GM12878 (cell line): Measurements from ENCODE around the gene NPAS1.

Experiments
- HDAC2 ChIP-seq: fragments of 200-600 bp; sonication (generic); IDR thresholded peaks from 2 replicates; pipeline ENCODE4 v1.6.1; 2017
- JUNB ChIP-seq: IDR thresholded peaks from 2 replicates; pipeline ENCODE4 v1.6.1; 2016; ENCODE audit warnings: antibody characterized with exemption, mild to moderate bottlenecking
- ZZZ3 ChIP-seq: IDR thresholded peaks from 2 replicates; pipeline ENCODE4 v1.6.1; 2011; ENCODE audit warnings: low read depth; ENCODE audit not compliant: control insufficient read depth, insufficient read length
- TF ChIP-seq, protein P1 (sequence below), 3 experiments: IDR thresholded peaks in 2 of 3; conservative IDR thresholded peaks in 1 of 3; 2 replicates each; pipeline ENCODE4 v1.5.1; 2011; ENCODE audit warnings: low read depth in 3 of 3, low read length in 3 of 3, mild to moderate bottlenecking in 3 of 3, control low read depth in 2 of 3, moderate library complexity in 2 of 3, inconsistent platforms in 1 of 3, mixed read lengths in 1 of 3; ENCODE audit not compliant: control insufficient read depth in 2 of 3, insufficient read depth in 1 of 3; ENCODE audit errors: extremely low read depth in 1 of 3

DNA sequence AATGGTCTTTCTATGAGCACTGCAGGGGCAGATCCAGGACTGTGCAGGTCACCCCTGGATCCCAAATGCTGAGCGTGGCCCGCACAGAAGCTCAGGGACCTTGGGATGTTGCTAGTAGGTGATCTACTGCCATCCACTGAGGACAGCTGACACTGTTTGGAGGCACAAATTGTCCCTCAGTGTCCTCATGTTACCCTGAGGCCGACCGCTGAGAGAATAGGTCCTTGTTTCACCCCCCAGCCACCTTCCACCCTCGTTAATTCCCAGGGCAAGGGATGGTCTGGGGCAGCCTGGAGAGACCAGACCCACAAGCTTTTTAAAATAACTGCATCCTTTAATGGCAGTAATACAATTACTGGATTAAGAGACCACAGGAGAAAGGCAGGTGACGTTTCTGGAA lies 44.2 kb downstream of the NPAS1 start:
- TF ChIP-seq, protein P1, sequence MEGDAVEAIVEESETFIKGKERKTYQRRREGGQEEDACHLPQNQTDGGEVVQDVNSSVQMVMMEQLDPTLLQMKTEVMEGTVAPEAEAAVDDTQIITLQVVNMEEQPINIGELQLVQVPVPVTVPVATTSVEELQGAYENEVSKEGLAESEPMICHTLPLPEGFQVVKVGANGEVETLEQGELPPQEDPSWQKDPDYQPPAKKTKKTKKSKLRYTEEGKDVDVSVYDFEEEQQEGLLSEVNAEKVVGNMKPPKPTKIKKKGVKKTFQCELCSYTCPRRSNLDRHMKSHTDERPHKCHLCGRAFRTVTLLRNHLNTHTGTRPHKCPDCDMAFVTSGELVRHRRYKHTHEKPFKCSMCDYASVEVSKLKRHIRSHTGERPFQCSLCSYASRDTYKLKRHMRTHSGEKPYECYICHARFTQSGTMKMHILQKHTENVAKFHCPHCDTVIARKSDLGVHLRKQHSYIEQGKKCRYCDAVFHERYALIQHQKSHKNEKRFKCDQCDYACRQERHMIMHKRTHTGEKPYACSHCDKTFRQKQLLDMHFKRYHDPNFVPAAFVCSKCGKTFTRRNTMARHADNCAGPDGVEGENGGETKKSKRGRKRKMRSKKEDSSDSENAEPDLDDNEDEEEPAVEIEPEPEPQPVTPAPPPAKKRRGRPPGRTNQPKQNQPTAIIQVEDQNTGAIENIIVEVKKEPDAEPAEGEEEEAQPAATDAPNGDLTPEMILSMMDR (IDR thresholded peaks at IDR 0.05 in 2 of 3, conservative IDR thresholded peaks at IDR 0.05 in 1 of 3; ENCODE audit: control insufficient read depth in 2 of 3, extremely low read depth in 1 of 3, insufficient read depth in 1 of 3, low read depth in 3 of 3, low read length in 3 of 3), result no peak
- TF ChIP-seq HDAC2 (no peak), ZZZ3 (no peak), JUNB (no peak)
